ENCODE results near the gene ENTREP1.
"Not testable (repeated sequence)": the region's sequence is repeated elsewhere in the genome, so short reads cannot be mapped to it uniquely, and the experiment has no call there.

ENTREP1 gene

DNA sequence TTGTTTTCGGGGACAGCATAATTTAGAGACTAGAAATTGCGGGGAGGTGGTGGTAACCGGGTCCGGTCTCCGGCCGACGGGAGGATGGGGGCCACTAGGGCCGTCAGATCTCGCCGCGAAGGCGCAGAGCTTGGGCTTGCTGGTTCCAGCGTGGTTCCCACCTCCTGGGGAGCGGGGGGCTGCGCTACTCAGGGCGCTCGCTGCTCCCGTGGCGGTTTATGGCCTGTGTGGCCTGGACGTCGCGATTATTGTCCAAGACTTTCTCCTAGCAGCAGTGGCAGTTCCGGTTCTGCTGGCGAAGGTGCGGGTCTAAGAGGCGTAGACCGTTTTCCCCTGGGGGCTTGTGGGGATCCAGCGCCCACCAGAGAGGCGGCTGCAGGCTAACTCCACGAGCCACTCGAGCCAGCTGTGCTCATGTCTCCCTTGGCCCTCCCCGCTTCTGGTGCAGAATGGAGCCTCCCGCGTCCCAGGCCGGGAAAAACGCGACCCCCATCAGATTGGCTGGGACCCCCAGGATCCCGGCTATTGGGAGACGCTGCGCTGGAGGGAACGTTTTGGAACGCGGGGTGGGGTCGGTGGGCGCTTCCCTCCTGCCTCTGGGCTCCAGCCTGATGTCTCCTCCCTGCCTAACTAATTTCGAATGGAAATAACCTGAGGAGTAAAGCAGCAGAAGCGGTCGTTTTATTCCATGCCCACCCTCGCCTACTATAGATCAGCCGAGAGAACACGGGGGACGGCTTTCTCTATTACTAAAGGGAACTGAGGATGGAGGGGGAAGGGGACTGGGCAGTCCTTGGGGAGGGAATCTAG lies 87.1 kb downstream of the ENTREP1 start:
- no peak for DNase-seq

DNA sequence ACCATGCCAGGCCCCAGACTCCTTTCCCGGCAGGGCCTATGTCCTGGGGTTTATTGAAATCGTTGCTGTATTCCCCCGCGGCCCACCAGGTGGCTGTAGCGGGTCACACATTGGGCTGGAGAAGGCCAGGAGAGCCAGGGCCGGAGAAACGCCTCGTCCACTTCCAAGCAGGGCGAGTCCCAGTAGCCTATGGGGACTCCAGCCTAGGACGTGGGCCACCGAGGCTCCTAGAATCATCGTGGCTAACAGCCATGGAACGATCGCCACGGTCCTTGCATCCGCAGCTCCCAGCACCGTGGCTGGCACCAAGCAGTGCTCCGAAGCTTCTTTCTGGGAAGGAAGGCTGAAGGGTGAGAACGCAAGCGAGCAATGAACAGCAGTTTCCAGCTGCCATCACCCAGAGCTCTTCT lies 87.7 kb downstream of the ENTREP1 start:
- peak; percentile 11 to 39 (median 22) for DNase-seq

DNA sequence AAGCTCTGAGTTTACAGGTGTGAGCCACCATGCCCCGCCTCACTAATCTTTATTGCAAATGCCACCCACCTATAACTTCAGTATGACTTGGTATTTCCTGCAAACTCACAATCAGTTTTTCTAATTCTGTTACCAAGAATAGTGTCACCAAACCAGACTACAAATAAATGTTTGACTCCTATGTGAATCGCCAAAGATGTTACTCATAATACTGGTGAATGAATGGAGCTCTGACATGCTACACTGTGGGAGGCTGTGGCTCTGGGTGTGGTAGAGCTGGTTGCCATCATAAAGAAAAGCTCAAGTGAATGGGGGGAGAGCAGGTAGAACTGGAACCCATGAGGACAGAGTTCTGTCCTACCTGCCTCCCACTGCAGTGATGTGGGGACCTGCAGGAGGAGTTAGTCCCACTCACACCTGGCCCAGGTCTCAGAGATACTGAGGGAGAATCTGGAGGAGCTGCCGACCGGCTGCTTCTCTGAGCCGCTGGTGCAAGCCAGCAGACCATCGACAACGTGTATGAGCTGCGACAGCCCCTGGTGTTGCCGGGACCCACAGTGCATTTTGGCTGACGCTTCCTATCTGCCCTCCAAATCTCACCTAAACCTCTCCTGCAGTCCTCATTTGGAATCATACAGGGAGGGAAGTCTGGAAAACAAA lies 95.7 kb downstream of the ENTREP1 start:
- no peak for DNase-seq

DNA sequence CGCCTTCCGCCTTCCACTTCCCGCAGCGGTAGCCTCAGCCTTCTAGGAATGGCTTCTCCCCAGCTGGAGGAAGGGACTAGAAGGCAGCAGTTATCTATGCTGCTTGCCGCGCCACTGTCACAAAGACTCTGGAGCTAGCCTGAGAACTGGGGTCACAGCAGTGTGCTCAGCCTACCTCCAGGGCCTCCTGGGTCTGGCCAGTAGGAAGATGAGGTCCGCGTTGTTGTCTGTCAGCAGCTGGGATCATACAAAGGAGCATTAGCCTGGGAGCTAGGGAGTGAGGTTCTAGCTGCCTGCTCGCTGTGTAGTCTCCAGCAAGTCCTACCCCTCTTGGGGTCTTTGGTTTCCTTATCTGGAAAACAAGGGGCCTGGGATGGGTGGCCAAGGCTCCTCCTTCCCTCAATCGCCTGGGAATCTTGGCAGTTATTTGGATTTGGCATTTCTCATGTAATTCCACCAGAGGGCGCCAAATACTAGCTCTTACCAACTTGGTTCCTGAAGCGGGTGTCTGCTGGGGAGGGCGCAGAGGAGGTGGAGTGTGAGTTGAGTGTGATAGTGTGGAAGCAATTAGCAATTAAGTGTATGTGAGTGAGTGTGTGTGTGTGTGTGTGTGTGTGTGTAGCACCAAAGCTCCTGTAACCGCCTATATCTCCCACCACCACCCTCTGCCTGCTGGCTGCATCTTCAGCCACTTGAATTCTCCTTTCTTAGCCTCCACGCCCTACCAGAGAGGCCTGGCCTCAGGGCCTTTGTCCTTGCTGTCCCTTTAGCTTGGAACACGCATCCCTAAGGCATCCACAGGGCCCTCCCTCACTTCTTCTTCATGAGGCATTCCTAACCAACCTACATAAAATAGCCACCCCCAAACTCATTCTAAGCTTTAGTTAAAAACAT lies 97.1 kb downstream of the ENTREP1 start:
- DNase-seq: peak; percentile 68 to 78 (median 68)

GRCh38 chr9:69425136-69425801 lies 100.3 kb downstream of the ENTREP1 start:
- no peak for DNase-seq

GRCh38 chr9:69427286-69427685 lies 102.3 kb downstream of the ENTREP1 start:
- peak in 1 of 3 donors; percentile 16 for DNase-seq

DNA sequence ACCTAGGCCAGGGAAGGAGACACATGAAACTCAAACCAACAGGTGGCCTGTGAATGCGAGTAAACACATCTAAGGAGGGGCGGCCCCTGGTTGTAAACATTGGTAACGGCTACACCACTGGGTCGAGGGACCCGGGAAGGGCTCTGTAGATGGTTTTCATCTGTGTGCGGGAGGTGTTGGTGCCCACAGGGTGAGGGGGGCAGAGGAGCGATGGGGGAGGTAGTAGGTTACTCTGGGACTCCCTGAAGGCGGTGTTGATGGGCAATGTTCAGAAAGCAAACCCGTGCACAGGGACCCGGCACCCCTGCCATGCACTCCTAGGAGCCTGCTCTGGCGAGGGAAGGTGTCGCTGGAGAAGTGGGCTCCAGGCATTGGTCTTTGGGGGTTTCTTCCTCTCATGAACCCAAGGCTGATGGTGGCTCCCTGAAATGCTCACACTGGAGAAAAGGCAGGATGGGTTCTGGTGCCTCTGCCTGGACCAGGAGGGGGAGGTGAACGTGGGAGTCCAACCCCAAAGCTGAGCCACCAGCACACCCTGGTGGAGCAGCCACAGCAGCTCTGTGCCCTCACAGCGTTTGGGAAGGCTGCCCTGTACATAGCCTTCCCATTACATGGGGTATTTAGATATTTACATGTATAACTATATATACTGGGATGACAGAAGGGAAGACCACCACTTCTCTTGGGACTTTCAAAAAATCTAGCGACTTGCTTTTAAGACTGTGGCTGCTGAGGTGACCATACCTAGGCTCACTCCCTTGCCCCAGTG lies 103.2 kb downstream of the ENTREP1 start:
- peak in 1 of 3 donors; percentile 6 for DNase-seq

DNA sequence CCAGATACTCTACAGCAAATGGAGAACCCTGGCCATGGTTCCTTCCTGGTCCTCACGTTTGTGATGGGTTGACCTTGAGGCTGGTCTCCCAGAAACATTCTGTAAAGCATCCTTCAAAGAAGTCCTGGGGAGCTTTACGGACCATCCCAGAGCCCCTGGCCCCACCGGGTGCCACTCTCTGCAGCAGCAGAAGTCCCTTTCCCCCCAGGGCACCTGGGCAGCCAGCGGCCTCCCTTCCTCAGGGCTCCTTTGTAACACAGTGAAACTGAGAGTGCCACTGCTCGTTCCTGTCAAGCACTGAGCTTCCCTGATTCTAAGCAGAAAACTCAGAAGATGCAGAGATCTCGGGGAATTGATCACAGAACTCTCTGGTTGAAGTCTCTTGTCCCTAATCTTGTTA lies 104.3 kb downstream of the ENTREP1 start:
- peak in 1 of 3 donors; percentile 13 for DNase-seq

DNA sequence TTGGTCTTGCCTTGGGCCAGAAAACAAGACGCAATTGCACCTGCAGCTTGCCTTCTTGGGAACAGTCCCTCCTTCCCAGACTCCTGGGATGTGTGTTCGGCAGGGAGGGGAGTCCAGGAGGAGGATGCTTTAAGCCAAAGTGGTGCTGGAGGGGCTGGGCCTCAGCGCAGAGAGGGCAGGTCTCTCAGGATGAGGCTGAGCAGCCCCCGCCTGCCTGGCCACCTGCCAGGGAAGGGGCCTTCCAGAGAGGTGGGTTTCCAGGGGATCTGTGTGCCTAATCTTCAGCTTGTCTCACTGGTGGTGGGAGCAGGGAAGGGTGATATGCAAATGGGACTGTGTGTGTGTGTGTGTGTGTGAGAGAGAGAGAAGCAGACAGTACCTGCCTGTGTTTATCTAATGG lies 105.2 kb downstream of the ENTREP1 start:
- DNase-seq: no peak

DNA sequence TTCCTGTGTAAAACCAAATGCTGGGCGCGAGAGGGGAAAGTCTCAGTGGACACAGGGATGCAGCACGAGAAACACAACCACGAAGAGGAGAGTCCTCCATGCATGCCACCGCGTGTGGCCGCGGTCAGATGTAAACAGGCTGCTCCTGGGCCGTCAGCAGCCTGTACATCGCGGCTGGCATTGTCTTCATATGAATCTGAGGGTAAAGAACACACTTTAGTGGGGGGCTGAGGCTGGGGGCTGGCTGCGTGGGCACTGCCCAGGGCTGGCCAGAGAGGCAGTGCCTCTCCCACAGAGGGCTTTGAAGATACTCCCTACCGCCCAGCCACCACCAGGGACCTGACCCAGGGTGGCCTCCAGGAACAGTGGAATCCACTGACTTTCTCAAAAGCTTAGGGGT lies 106.2 kb downstream of the ENTREP1 start:
- DNase-seq: no peak

DNA sequence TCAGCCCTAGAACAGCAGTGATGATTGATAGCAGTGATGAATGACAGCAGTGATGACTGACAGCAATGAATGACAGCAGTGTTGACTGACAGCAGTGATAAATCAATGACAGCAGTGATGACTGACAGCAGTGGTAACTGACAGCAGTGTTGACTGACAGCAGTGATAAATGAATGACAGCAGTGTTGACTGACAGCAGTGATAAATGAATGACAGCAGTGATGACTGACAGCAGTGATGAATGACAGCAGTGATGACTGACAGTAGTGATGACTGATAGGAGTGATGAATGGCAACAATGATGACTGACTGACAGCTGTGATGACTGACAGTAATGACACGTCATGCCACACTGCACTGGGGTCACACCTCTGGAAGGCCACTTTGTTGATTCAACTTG lies 106.8 kb downstream of the ENTREP1 start:
- DNase-seq: no peak

DNA sequence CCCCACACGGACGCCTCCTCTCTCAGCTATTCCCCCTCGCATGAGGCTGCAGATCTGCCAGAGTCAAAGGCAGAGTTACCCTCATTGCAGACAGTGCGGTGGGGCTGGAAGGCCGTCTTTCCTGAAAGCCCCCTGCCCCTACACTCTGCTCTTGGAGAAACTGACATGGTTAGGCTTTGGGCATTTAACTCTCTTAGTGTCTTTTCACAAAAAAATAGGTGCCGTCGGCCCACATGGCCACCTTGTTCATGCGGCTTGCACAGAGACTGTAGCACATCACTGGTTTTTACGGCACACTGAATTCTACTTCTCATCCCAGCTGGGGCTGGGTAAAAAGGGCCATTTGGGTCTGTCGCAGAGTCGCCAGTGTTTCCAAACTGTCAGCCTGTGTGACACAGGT lies 107.6 kb downstream of the ENTREP1 start:
- no peak for DNase-seq

GRCh38 chr9:69433392-69433791 lies 108.4 kb downstream of the ENTREP1 start:
- DNase-seq: no peak

GRCh38 chr9:69433968-69434367 lies 109.0 kb downstream of the ENTREP1 start:
- DNase-seq: no peak

- not testable (repeated sequence) for DNase-seq
Measured at GRCh38 chr9:69439654-69440053, 114.6 kb downstream of the ENTREP1 start.

- not testable (repeated sequence) for DNase-seq
Measured at GRCh38 chr9:69440254-69440955, 115.4 kb downstream of the ENTREP1 start.

All from suppressor macrophage treated with lipopolysaccharide for 1 hour (primary cell).